Gastroesophageal sphincter (tissue), 3 donors: ENCODE data around the gene MRO.

ENCODE experiments used
- CTCF ChIP-seq, 4 experiments: fragments of 200-600 bp in 2 of 4; fragments of 450-650 bp in 2 of 4; sonication (generic) in 1 of 4; IDR thresholded peaks; one replicate each; pipeline ENCODE4 v1.5.1; 2017 to 2019; ENCODE audit warnings: antibody characterized with exemption in 4 of 4, mild to moderate bottlenecking in 2 of 4, moderate library complexity in 2 of 4
- EP300 ChIP-seq: sonication (generic); formaldehyde crosslinking; IDR thresholded peaks from one replicate; pipeline ENCODE4 v1.6.1; 2017; ENCODE audit warnings: antibody characterized with exemption, mild to moderate bottlenecking
- POLR2A ChIP-seq, 2 donors: fragments of 450-650 bp; IDR thresholded peaks; one replicate each; pipeline ENCODE4 v1.6.1; 2017; ENCODE audit warnings: antibody characterized with exemption in 2 of 2, mild to moderate bottlenecking in 2 of 2, moderate library complexity in 1 of 2
- POLR2AphosphoS5 ChIP-seq: sonication (generic); formaldehyde crosslinking; IDR thresholded peaks from one replicate; pipeline ENCODE4 v1.6.1; 2017; ENCODE audit warnings: antibody characterized with exemption

DNA sequence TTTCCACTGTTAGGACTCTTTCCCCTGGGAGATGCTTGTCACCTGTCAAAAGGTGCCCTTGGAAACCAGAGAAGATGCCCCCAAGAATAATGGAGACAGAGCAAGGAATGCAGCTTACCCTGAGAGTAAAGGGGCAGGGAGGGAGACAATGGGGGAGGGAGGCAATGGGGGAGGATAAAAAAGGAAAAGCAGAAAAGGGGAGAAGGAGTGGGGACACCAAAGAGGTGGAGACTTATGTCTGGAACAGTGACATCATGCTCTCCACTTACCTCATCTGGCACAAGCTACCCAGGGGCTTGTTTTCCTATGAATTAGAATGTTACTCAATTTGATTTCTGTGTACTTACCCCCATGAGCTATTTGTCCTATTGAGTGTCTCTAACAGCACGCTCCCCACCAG lies 67.9 kb downstream of the MRO start:
- TF ChIP-seq CTCF (IDR thresholded peaks at IDR 0.05) (no peak), POLR2AphosphoS5 (no peak), POLR2A (IDR thresholded peaks at IDR 0.05) (no peak), EP300 (no peak)
